Lower lobe of right lung (tissue), 2 donors: ENCODE measurements around the gene LIMCH1. TPM values are rescaled to one million over a fixed set of nuclear protein-coding genes. Genes with fewer than 3 reads are reported as not detected.
A peak's percentile ranks its signal among the peaks of the same experiment; 100 is the strongest.

Source experiments
- ATAC-seq, 2 donors: fragments of 200-7000 bp; cut with Tn5 transposase; one replicate each; pipeline ENCODE4 v1.9.1; 2020 to 2022; ENCODE audit warnings: mild to moderate bottlenecking in 2 of 2, moderate library complexity in 2 of 2
- DNase-seq: peaks from one replicate; pipeline ENCODE4 v3.0.0-alpha.2; 2020
- H3K27ac ChIP-seq: fragments of 200-600 bp; one replicate; pipeline ENCODE4 v1.8.0; 2022
- H3K27me3 ChIP-seq: fragments of 200-600 bp; one replicate; pipeline ENCODE4 v1.8.0; 2022; ENCODE audit warnings: low read depth
- H3K36me3 ChIP-seq: fragments of 200-600 bp; one replicate; pipeline ENCODE4 v1.8.0; 2022; ENCODE audit warnings: mild to moderate bottlenecking
- H3K4me1 ChIP-seq: fragments of 200-600 bp; one replicate; pipeline ENCODE4 v1.8.0; 2022
- H3K4me3 ChIP-seq: fragments of 200-600 bp; one replicate; pipeline ENCODE4 v1.8.0; 2022; ENCODE audit warnings: mild to moderate bottlenecking
- H3K9me3 ChIP-seq: fragments of 200-600 bp; one replicate; pipeline ENCODE4 v1.8.0; 2022
- intact Hi-C: fragments of 100-400 bp; cut with DNase I; formaldehyde crosslinking; loops from one replicate; pipeline ENCODE4 v1.11.0; 2022
- total RNA-seq: library from RNA; stranded (reverse); fragmentation: NEBNext Ultra II Directional; extraction: Animal tissue kit (Norgen Biotek cat#: 25700); gene quantifications from one replicate; pipeline ENCODE4 v1.2.1, GENCODE V29; 2021
- TF ChIP-seq, protein P1 (sequence below): fragments of 200-600 bp; IDR thresholded peaks from one replicate; pipeline ENCODE4 v1.8.0; 2022; ENCODE audit warnings: antibody characterized with exemption, mild to moderate bottlenecking
- donor health status: DM: no; HTN: yes; CAD: no; lungs with severe emphysema.

Gene LIMCH1
- total RNA-seq, 1 donor from 2014 or later, result 267 TPM

DNA sequence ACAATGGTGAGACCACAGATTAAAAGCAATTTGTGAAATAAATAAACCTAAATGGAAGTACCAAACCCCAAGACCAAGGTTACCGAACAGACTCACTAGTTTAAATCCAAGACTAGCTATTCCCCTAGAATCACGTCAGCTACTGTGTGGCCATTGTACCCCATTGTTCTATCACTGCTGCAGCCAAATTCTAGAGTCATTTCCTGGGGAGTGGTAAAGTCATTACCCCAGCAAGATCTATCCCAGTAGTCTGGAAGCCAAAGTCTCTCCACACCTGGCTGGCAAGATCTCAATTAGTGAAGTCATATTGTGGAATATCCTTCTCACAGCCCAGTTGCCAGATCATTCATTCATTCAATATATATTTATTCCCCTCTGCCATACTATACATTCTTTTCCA, 143.1 kb downstream of the LIMCH1 start:
- Histone ChIP-seq H3K4me3 (no peak overlapping the region), H3K27ac (no peak overlapping the region), H3K4me1 (no peaks in the 10 kb centered on the region), H3K36me3 (peaks cover 89% of the 10 kb centered on the region), H3K27me3 (no peaks in the 10 kb centered on the region), H3K9me3 (no peaks in the 10 kb centered on the region)
- intact Hi-C loops, result no loop called here
- ATAC-seq (no peak), DNase-seq (no peak)
- TF ChIP-seq, protein P1, sequence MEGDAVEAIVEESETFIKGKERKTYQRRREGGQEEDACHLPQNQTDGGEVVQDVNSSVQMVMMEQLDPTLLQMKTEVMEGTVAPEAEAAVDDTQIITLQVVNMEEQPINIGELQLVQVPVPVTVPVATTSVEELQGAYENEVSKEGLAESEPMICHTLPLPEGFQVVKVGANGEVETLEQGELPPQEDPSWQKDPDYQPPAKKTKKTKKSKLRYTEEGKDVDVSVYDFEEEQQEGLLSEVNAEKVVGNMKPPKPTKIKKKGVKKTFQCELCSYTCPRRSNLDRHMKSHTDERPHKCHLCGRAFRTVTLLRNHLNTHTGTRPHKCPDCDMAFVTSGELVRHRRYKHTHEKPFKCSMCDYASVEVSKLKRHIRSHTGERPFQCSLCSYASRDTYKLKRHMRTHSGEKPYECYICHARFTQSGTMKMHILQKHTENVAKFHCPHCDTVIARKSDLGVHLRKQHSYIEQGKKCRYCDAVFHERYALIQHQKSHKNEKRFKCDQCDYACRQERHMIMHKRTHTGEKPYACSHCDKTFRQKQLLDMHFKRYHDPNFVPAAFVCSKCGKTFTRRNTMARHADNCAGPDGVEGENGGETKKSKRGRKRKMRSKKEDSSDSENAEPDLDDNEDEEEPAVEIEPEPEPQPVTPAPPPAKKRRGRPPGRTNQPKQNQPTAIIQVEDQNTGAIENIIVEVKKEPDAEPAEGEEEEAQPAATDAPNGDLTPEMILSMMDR, result no peak

DNA sequence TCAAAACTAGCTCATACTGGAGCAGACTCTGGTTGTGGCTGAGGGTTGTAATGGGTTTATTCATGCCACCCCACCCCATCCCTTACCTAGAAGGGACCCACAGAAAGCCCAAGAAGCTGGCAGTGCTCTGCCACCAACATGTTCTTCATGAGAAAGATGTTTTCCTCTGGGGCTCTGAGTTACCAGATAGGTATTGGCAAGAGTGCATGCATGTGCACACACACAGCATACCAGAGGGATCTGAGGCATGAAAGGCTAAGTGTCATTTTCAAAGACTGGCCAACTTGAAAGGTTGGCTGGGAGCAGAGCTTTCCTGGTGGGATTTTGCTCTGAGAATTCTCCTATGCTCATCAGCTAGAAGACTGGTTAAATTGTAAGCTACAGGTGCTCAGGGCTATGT, 145.4 kb downstream of the LIMCH1 start:
- H3K4me1 ChIP-seq, result no peaks in the 10 kb centered on the region
- H3K4me3 ChIP-seq, result no peak overlapping the region
- intact Hi-C loops, result no loop called here
- ATAC-seq (no peak), DNase-seq (no peak)
- peaks cover 99% of the 10 kb centered on the region for H3K36me3 ChIP-seq
- no peak overlapping the region for H3K27ac ChIP-seq
- TF ChIP-seq, protein P1, result no peak
- H3K9me3 ChIP-seq, result no peaks in the 10 kb centered on the region
- no peaks in the 10 kb centered on the region for H3K27me3 ChIP-seq

DNA sequence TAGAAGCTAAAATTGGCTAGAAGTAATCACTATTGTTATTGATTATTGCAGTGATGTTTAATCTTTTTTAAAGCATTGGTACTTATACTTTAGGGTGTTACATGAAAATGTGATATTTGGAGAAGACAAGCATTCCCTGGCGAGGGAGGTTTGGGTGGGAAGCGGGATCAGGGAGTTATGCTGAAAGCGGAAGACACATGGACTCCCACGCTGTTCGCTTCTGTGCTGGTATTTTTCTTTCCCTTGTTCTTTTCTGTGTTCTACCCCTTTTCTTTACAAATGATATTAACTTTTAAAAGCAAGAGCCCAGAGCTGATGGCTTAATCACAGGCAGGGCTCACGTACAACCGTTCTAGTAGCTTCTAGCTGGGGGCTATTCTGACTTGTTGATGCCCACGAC, 148.9 kb downstream of the LIMCH1 start:
- intact Hi-C loops, result no loop called here
- no peaks in the 10 kb centered on the region for H3K4me1 ChIP-seq
- H3K27me3 ChIP-seq, result no peaks in the 10 kb centered on the region
- H3K27ac ChIP-seq, result no peak overlapping the region
- no peaks in the 10 kb centered on the region for H3K9me3 ChIP-seq
- DNase-seq, result no peak
- no peak overlapping the region for H3K4me3 ChIP-seq
- ATAC-seq, result no peak
- H3K36me3 ChIP-seq, result peaks cover 99% of the 10 kb centered on the region
- TF ChIP-seq, protein P1, result no peak

DNA sequence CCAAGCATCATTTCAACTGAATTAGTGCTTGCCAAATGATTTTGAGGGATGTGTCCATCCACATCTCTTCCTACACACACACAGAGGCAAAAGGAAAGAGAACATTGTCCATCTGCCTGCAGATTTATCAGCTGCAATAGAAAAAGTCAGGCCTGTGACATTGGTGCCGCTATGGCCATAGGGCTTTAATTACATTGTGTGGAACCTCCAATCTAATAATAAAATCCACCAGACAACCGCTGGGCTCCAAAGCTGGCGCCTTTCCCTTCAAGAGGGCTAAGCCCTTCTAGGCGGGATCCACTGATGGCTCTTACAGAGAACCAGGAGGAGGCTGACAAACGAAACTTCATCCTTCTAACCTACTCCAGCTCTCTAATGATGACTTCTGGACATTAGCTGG, 150.0 kb downstream of the LIMCH1 start:
- Histone ChIP-seq H3K27ac (no peak overlapping the region), H3K36me3 (peaks cover 99% of the 10 kb centered on the region), H3K27me3 (no peaks in the 10 kb centered on the region), H3K4me1 (no peaks in the 10 kb centered on the region), H3K9me3 (no peaks in the 10 kb centered on the region), H3K4me3 (no peak overlapping the region)
- DNase-seq (no peak), ATAC-seq (no peak)
- TF ChIP-seq, protein P1, result no peak
- intact Hi-C loops, result no loop called here

DNA sequence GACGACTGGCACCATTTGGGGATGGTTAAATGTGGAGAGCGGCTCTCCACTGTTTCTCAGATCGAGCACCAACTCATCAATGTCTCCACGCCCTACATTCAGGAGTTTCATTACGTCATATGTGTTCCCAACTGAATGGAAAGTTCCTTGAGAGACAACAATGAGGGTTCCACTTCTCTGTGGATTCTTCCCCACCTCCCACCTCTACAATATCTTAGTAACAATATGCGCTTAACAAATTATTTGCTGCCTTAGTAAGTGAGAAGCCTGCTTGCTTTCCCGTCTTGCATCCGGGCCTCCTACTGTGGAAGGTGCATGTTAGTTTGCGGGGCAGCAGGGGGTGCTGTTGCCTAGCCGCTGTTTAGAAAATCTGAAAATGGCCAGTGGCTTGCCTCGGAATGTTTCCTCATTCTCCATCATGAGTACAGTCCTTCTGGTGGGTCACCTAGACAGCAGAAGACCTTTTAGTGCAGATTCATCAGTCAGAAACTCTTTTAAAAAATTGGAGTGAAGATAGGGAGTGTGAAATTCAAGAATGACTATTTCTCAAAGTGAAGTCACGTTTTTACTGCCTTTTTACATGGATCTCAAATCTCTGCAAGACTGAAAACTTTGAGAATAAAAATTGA, 154.9 kb downstream of the LIMCH1 start:
- Histone ChIP-seq H3K9me3 (no peaks in the 10 kb centered on the region), H3K4me1 (no peaks in the 10 kb centered on the region), H3K27ac (no peak overlapping the region), H3K36me3 (peaks cover 85% of the 10 kb centered on the region), H3K27me3 (no peaks in the 10 kb centered on the region), H3K4me3 (no peak overlapping the region)
- intact Hi-C loops, result no loop called here
- TF ChIP-seq, protein P1, result peak; percentile 72
- peak; percentile 48 for DNase-seq
- ATAC-seq, result peak; percentile 68 to 70
